Dermis microvascular lymphatic vessel endothelial cell (primary cell): ENCODE measurements around the gene RNF144A. TPM values are rescaled to one million over a fixed set of nuclear protein-coding genes. Genes with fewer than 3 reads are reported as not detected.

Experiments
- DNase-seq, 2 donors: peaks; one replicate each; pipeline versions ENCODE4 v3.0.0 to v3.0.0-alpha.2; 2010; ENCODE audit warnings: low read depth in 2 of 2
- total RNA-seq: library from RNA; depleted of rRNA; stranded (reverse); fragments of >200 nt; gene quantifications from 2 replicates; pipeline ENCODE4 v1.2.1, GENCODE V29; 2014

RNF144A gene
- total RNA-seq, 1 donor from 2014 or later: 10.5 TPM

GRCh38 chr2:7075834-7076233 is 158.6 kb downstream of the RNF144A start:
- no peak for DNase-seq

- DNase-seq: peak; percentile 95 to 100
Observed at GRCh38 chr2:7077660-7078267, 160.6 kb downstream of the RNF144A start.

- peak; percentile 40 to 52 for DNase-seq
Observed at GRCh38 chr2:7083580-7084509, 166.6 kb downstream of the RNF144A start.

GRCh38 chr2:7084601-7085000 is 167.4 kb downstream of the RNF144A start:
- no peak for DNase-seq

GRCh38 chr2:7089284-7089683 is 172.1 kb downstream of the RNF144A start:
- no peak for DNase-seq

- no peak for DNase-seq
Observed at GRCh38 chr2:7089898-7090510, 172.8 kb downstream of the RNF144A start.

GRCh38 chr2:7093376-7093775 is 176.2 kb downstream of the RNF144A start:
- DNase-seq: no peak

Other genes with a start within 250 kb of the RNF144A start
- gene CMPK2, start 51.5 kb upstream of the RNF144A start, total RNA-seq: 0.64 and 0.89 TPM in 2 replicates
- 0.25 and 0.39 TPM in 2 replicates for gene RSAD2, start 39.6 kb upstream of the RNF144A start, total RNA-seq